Astrocyte of the spinal cord (primary cell): ENCODE data around the gene CARMIL3.
A peak's percentile ranks its signal among the peaks of the same experiment; 100 is the strongest.

Experiments used
- DNase-seq: peaks from one replicate; pipeline ENCODE4 v3.0.0; 2011; ENCODE audit warnings: low read depth, low spot score
- H3K4me3 ChIP-seq: 2 replicates; pipeline ENCODE4 v1.5.1; 2011; ENCODE audit warnings: low read depth, mild to moderate bottlenecking, low read length, moderate library complexity
- CTCF ChIP-seq: IDR thresholded peaks from 2 replicates; pipeline ENCODE4 v1.5.1; 2012; ENCODE audit warnings: low read depth, mild to moderate bottlenecking, low read length, inconsistent platforms
- in situ Hi-C: cut with HindIII; loops from 2 replicates; pipeline ENCODE4 v1.10.0; 2017; ENCODE audit warnings: low sequenced_read_pairs

CARMIL3 gene

DNA sequence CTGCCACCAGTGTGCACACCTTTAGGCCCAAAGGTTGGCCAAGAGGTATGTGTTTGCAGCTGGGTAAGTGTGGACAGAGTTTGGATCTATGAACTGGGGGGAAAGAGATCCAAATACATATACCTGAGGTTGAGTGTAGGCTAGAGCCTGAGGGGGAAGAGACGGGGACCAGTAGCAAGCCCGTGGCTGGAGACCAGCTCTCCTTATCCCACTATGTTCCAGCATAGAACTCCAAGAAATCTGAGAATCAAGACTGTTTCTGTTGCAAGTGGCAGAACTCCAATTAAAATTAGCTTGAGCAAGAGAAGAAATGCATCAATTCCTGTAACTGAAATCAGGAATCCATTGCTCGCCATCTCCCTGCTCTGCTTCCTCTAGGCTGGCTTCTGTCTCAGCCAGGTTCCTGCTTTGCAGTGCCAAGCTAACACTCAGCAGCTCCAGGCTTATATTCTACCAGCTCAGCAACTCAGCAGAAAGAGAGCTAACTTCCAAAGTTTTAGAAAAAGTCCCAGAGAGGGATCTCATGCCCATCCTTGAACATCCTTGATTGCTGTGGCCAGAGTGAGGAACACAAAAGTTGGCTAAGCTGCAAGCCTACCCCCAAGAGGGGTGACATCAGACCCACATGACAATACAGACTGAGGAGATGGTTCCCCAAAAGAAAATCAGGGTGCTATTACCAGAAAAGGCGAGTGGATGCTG is 40.8 kb downstream of the CARMIL3 start:
- in situ Hi-C loops, result no loop called here

GRCh38 chr14:24093207-24093900 is 41.5 kb downstream of the CARMIL3 start:
- in situ Hi-C loops, result no loop called here
- DNase-seq, result no peak
- no peak for TF ChIP-seq CTCF
- H3K4me3 ChIP-seq, result peak overlapping the region; percentile 71

More for the DNA sequence above, 40.8 kb downstream of the CARMIL3 start:
- TF ChIP-seq CTCF, result no peak
- H3K4me3 ChIP-seq, result no peak overlapping the region
- DNase-seq, result no peak

DNA sequence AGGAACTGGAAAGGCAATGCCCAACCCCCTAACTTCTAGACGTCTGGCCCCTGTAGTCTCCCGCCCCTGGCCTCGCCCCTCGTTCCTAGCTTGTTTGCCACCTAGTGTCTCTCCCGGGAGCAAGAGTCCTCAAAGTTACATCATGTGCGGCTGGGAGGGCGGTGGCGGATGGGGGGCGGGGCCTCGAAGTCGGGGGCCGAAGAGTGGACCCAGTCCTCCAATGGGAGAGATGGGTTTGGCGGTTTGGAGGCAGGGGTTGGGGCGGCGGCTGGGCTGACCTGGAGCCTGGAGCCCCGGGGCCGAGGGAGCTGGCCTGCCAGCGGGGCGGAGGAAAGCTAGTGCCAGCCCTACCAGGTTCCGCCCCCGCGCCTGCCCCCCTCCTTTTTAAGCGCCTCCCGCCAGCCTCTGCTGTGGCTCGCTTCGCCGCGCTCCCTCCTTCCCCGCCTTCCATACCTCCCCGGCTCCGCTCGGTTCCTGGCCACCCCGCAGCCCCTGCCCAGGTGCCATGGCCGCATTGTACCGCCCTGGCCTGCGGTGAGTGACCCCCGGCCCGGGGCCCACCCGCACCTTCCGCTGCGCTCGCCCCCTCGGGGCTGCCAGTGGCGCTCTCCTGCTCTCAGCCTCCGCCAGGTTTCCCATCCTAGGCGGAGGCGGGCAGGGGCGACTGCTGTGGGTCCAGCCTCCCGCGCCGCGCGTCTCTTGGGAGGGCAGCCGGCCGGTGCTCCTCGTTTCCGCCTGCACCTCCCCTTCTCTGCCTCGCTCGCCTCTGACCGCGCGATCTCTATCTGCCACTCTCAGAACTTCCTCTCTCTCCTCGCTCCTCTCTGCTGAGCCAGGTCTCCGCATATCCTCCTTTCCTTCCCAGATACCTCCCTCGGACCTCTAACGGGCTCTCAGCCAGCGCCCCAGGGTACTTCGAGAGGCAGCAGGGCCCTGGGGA is 42.4 kb downstream of the CARMIL3 start, which contains the start of gene PCK2:
Gene PCK2, plus strand, starts transcription at position 411 of the 940 bp plus-strand sequence. Its CDS starts 95 bp downstream, at position 506.
- in situ Hi-C loops, result no loop called here
- H3K4me3 ChIP-seq, result peak within 1 kb of the TSS; percentile 71

DNA sequence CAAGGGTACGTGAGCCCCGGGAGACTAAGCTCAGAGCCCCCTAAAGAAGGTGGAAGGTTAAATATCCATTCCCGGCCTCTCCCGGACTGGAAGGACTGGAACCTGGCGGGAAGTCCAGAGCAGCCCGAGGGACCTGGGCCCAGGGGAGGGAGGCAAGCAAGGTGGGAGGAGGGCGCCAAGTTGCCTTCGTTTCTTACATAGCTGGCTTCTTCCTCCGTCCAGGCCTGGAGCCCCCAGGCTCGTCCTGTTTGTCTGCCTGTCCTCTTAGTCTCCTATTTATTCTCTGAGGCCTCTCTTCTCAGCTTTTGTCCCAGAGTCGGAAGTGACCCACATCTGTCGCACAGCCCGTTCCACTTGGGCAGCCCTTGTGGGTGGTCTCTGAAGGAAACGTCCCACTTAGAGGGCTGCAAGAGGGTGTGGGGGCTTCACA is 43.0 kb downstream of the CARMIL3 start:
- TF ChIP-seq CTCF, result no peak
- DNase-seq, result peak; percentile 12
- in situ Hi-C loops, result no loop called here
- peak overlapping the region; percentile 71 for H3K4me3 ChIP-seq

More for the DNA sequence above, 42.4 kb downstream of the CARMIL3 start, which contains the start of gene PCK2:
- peak; percentile 96 for DNase-seq
- TF ChIP-seq CTCF, result peak; percentile 18

DNA sequence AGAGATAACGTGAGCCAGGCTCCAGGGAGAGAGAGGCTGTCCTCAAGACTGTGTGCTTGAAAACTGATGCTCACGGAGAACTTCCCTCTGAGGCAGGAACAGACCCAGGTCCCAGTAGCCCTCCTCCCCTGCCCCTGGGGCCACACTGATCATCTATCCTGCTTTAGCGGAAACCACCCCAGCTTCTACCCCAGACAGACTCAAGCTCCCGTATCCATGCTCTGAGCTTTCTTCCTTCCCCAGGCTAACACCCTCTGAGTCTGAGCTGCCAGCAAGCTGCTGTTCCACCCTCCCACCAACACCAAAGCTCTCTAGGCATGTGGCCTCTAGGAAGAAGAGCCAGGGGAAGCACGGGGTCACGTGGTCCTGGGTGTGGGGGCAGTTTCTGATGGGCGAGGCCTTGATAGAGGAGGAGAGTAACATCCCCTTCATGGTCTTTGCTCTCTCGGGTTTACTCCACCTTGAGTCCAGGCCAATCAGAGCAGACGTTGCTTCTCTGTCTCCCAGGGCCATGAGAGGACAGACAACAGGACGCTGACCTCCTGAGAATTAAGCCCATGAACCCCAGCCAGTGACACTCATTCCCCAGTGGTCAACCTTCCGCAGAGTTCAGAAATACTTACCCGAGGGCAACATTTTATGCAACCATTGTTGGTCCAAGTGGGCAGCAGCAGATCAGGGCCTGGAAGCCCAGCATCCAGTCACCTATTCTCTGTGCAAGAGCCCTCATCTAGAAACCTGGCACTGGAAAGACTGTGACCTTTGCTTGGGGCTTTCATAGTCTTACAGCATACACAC is 43.7 kb downstream of the CARMIL3 start:
- in situ Hi-C loops, result no loop called here
- TF ChIP-seq CTCF, result no peak
- peak; percentile 4 for DNase-seq
- H3K4me3 ChIP-seq, result peak overlapping the region; percentile 71
